Endothelial cell (in vitro differentiated cells): ENCODE data around the gene TBC1D22A. TPM values are rescaled to one million over a fixed set of nuclear protein-coding genes. Genes with fewer than 3 reads are reported as not detected.

Experiments used
- DNase-seq: peaks from one replicate; pipeline ENCODE4 v3.0.0; 2021; ENCODE audit warnings: low spot score
- H3K27ac Mint-ChIP-seq: one replicate; pipeline ENCODE4 v1.8.0; 2021; ENCODE audit warnings: mixed read lengths, inconsistent platforms; ENCODE audit not compliant: unreplicated experiment
- H3K27me3 Mint-ChIP-seq: one replicate; pipeline ENCODE4 v1.8.0; 2021; ENCODE audit warnings: mild to moderate bottlenecking, moderate library complexity, mixed read lengths, inconsistent platforms; ENCODE audit not compliant: unreplicated experiment
- H3K36me3 Mint-ChIP-seq: one replicate; pipeline ENCODE4 v1.8.0; 2021; ENCODE audit warnings: mild to moderate bottlenecking, low read depth, mixed read lengths, inconsistent platforms; ENCODE audit not compliant: unreplicated experiment
- H3K4me1 Mint-ChIP-seq: one replicate; pipeline ENCODE4 v1.8.0; 2021; ENCODE audit warnings: mild to moderate bottlenecking, mixed read lengths, inconsistent platforms; ENCODE audit not compliant: unreplicated experiment
- H3K4me3 Mint-ChIP-seq: one replicate; pipeline ENCODE4 v1.8.0; 2021; ENCODE audit warnings: mild to moderate bottlenecking, mixed read lengths, inconsistent platforms; ENCODE audit not compliant: unreplicated experiment
- H3K9me3 Mint-ChIP-seq: one replicate; pipeline ENCODE4 v1.8.0; 2021; ENCODE audit warnings: mixed read lengths, inconsistent platforms; ENCODE audit not compliant: unreplicated experiment
- total RNA-seq: library from RNA; stranded (reverse); fragmentation: NEBNext Ultra II Directional; extraction: Animal tissue kit (Norgen Biotek cat#: 25700); gene quantifications from one replicate; pipeline ENCODE4 v1.2.1, GENCODE V29; 2021; ENCODE audit not compliant: unreplicated experiment
- TF ChIP-seq, protein P1 (sequence below): fragments of 200-600 bp; sonication (generic); IDR thresholded peaks from one replicate; pipeline ENCODE4 v1.5.0; 2021; ENCODE audit warnings: antibody characterized with exemption; ENCODE audit not compliant: unreplicated experiment

The TBC1D22A gene
- total RNA-seq, 1 donor from 2014 or later = 25.3 TPM

DNA sequence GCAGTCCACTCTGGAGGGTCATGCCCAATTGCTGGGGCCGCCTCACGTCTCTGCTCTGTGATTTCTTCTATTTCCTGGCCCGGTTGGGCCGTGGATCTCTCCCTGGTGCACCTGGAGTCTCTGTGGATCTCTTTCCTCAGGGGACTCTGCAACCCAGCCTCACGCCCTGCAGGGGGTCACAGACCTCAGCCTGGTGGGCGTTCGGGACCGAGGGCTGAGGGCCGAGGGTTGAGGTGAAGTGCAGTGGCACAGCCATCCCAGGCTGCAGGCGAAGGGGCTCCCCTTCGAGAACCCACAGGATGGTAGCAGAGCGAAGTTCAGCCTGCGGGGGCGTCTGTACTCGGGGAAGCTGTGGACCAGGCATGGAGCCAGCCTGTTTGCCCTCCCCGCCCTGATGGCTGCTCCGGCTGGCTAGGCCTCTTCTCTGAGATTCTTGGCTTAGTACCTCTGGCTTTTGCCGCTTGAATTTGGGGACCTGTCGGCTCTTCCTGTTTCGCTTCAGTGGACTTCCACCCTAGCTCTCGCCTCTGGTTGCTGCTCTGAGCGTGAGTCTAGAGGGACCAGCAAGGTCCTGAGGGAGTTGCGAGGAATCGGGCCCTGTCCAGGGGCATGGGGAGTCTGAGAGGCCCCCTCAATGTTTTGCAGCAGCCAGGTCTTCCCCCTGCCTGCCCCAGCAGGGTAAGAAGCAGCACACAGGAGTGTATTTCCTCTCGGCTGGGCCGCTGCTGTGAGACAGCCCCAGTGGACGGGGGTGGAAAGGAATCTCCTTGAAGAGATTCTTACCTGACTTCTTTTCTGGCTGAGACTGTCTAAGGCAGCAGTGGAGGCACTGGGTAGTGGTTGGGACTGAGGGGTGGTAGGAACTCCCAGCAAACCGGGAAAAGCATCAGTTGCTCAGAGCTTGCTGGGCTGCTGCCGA, 140.8 kb downstream of the TBC1D22A start:
- Mint-ChIP-seq H3K4me1 (peaks cover 10% of the 10 kb centered on the region), H3K9me3 (no peaks in the 10 kb centered on the region), H3K27me3 (peaks cover 5% of the 10 kb centered on the region), H3K27ac (peak overlapping the region; percentile 52), H3K36me3 (peaks cover 12% of the 10 kb centered on the region), H3K4me3 (no peak overlapping the region)
- TF ChIP-seq, protein P1, sequence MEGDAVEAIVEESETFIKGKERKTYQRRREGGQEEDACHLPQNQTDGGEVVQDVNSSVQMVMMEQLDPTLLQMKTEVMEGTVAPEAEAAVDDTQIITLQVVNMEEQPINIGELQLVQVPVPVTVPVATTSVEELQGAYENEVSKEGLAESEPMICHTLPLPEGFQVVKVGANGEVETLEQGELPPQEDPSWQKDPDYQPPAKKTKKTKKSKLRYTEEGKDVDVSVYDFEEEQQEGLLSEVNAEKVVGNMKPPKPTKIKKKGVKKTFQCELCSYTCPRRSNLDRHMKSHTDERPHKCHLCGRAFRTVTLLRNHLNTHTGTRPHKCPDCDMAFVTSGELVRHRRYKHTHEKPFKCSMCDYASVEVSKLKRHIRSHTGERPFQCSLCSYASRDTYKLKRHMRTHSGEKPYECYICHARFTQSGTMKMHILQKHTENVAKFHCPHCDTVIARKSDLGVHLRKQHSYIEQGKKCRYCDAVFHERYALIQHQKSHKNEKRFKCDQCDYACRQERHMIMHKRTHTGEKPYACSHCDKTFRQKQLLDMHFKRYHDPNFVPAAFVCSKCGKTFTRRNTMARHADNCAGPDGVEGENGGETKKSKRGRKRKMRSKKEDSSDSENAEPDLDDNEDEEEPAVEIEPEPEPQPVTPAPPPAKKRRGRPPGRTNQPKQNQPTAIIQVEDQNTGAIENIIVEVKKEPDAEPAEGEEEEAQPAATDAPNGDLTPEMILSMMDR = peak; percentile 13
- peak; percentile 29 for DNase-seq

DNA sequence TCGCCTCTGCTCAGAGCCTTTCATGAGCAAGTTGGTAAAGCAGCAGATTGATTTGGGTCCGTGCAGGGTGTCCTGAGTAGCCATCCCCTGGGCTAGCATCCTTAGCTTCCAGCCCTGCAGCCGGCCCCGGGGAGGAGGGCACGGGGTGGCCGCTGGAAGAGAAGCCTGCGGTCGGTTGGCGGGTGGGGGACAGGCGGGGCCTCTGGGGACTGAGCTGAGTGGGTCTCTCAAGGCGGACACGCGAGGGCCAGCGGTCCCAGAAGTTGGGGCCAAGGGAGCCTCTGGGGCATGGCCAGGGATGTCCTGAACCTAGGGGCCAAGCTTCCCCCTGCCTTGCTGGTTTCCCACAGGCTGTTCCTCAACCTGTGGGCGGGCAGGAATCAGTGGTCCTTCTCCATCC, 143.0 kb downstream of the TBC1D22A start:
- TF ChIP-seq, protein P1 = no peak
- DNase-seq = no peak
- Mint-ChIP-seq H3K9me3 (no peaks in the 10 kb centered on the region), H3K4me1 (peaks cover 10% of the 10 kb centered on the region), H3K27ac (no peak overlapping the region), H3K4me3 (no peak overlapping the region), H3K36me3 (peaks cover 20% of the 10 kb centered on the region), H3K27me3 (peaks cover 7% of the 10 kb centered on the region)

DNA sequence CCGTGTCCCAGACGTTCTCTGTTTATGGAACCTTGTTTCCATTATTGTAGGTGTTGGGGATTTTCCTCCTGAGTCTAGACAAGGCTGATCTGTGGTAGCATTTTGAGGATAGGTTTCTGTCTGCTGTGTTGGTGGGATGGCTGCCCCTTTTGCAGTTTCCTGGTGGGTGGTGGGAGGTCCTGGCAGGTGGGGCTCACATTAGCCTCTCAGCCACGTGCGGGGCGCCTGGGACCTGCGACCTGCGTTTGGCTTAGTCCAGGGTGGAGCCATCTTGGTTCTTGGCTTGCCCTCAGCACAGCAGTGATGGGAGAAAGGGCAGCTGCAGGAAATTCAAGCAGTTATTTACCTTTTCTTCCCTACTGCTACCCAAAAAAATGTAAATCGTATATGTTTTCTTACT, 143.4 kb downstream of the TBC1D22A start:
- no peak for DNase-seq
- Mint-ChIP-seq H3K9me3 (no peaks in the 10 kb centered on the region), H3K27me3 (peaks cover 7% of the 10 kb centered on the region), H3K27ac (no peak overlapping the region), H3K4me1 (peaks cover 10% of the 10 kb centered on the region), H3K4me3 (no peak overlapping the region), H3K36me3 (peaks cover 20% of the 10 kb centered on the region)
- TF ChIP-seq, protein P1 = no peak

DNA sequence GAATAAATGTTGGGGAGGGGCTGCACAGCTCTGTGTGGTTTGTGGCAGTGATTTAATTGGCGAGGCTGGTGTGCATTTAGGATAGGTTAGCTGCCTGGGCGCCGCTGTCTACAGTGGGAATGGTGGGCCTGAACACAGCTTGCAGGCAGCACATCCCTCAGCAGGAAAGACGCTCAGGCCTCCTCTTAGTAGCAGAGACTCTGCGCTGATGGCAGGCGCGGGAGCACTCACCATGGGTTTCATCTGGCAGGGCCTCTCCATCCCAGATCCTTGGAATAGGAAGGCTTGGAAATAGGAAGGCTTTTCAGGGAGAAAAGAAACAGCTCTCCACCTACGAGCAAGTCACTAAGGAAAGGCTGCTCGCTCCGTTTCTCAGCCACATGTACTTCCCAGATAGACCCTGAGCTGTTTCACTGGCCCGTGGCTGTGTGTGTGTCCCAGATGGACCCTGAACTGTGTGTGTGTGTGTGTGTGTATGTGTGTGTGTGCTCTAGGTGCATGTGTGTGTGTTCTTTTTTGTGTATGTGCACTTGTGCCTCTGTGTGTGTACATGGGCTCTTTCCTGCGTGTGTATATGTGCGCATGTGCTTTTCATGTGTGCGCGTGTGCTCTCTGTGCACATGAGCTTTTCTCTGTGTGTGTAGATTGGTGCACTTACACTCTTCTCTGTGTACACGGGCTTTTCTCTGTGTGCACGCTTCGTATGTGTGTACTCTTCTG, 144.0 kb downstream of the TBC1D22A start:
- H3K27ac Mint-ChIP-seq = no peak overlapping the region
- peak overlapping the region; percentile 5 for H3K4me3 Mint-ChIP-seq
- H3K27me3 Mint-ChIP-seq = peaks cover 9% of the 10 kb centered on the region
- H3K9me3 Mint-ChIP-seq = no peaks in the 10 kb centered on the region
- TF ChIP-seq, protein P1 = no peak
- DNase-seq = no peak
- peaks cover 20% of the 10 kb centered on the region for H3K36me3 Mint-ChIP-seq
- peaks cover 10% of the 10 kb centered on the region for H3K4me1 Mint-ChIP-seq
